ENCODE data around the gene AP3S1. TPM values are rescaled to one million over a fixed set of nuclear protein-coding genes. Genes with fewer than 3 reads are reported as not detected.

The AP3S1 gene
- total and polyA plus RNA-seq, 5 donors = 70.9 to 82.2 (median 73.5) TPM

- Histone ChIP-seq H3K9me3 (ENCODE audit: control insufficient read depth, low read length) (no peaks in the 10 kb centered on the region), H3K4me1 (ENCODE audit: control insufficient read depth, insufficient read depth, low read length) (no peaks in the 10 kb centered on the region), H3K27ac (ENCODE audit: low read length) (no peak overlapping the region), H3K27me3 (ENCODE audit: control insufficient read depth, insufficient read depth) (no peaks in the 10 kb centered on the region), H3K4me3 (ENCODE audit: low read length) (no peak overlapping the region)
- 73% methylated on average over 4 of the region's 4 CpGs for WGBS
- ATAC-seq = peak in 1 of 2 donors; percentile 63
- no peak for DNase-seq
- intact Hi-C loops (cut with DNase I) = no loop called here
Observed at GRCh38 chr5:115940080-115940810, 98.5 kb downstream of the AP3S1 start.

- ATAC-seq (no peak), DNase-seq (no peak)
- intact Hi-C loops (cut with DNase I) = no loop called here
- Histone ChIP-seq H3K27ac (ENCODE audit: low read length) (no peak overlapping the region), H3K9me3 (ENCODE audit: control insufficient read depth, low read length) (no peaks in the 10 kb centered on the region), H3K4me3 (ENCODE audit: low read length) (no peak overlapping the region), H3K4me1 (ENCODE audit: control insufficient read depth, insufficient read depth, low read length) (no peaks in the 10 kb centered on the region), H3K27me3 (ENCODE audit: control insufficient read depth, insufficient read depth) (no peaks in the 10 kb centered on the region)
- WGBS = 83% methylated on average over 9 of the region's 9 CpGs
Observed at GRCh38 chr5:115941051-115941675, 99.4 kb downstream of the AP3S1 start.

- DNase-seq = no peak
- Histone ChIP-seq H3K27me3 (ENCODE audit: control insufficient read depth, insufficient read depth) (no peaks in the 10 kb centered on the region), H3K9me3 (ENCODE audit: control insufficient read depth, low read length) (no peaks in the 10 kb centered on the region), H3K4me3 (ENCODE audit: low read length) (no peak overlapping the region), H3K27ac (ENCODE audit: low read length) (no peak overlapping the region), H3K4me1 (ENCODE audit: control insufficient read depth, insufficient read depth, low read length) (no peaks in the 10 kb centered on the region)
- ATAC-seq = no peak
- intact Hi-C loops (cut with DNase I) = no loop called here
- WGBS = 88% methylated on average over 3 of the region's 3 CpGs
Observed at GRCh38 chr5:115944501-115944900, 102.8 kb downstream of the AP3S1 start.

GRCh38 chr5:115946655-115947054 is 104.9 kb downstream of the AP3S1 start:
- no peaks in the 10 kb centered on the region for H3K9me3 ChIP-seq (ENCODE audit: control insufficient read depth, low read length)
- H3K4me1 ChIP-seq (ENCODE audit: control insufficient read depth, insufficient read depth, low read length) = no peaks in the 10 kb centered on the region
- intact Hi-C loops (cut with DNase I) = no loop called here
- WGBS = 89% methylated on average over 2 of the region's 2 CpGs
- H3K4me3 ChIP-seq (ENCODE audit: low read length) = no peak overlapping the region
- ATAC-seq (no peak), DNase-seq (no peak)
- no peaks in the 10 kb centered on the region for H3K27me3 ChIP-seq (ENCODE audit: control insufficient read depth, insufficient read depth)
- no peak overlapping the region for H3K27ac ChIP-seq (ENCODE audit: low read length)

- no peak overlapping the region for H3K27ac ChIP-seq (ENCODE audit: low read length)
- intact Hi-C loops (cut with DNase I) = no loop called here
- DNase-seq (no peak), ATAC-seq (no peak)
- H3K27me3 ChIP-seq (ENCODE audit: control insufficient read depth, insufficient read depth) = no peaks in the 10 kb centered on the region
- no peaks in the 10 kb centered on the region for H3K4me1 ChIP-seq (ENCODE audit: control insufficient read depth, insufficient read depth, low read length)
- no peak overlapping the region for H3K4me3 ChIP-seq (ENCODE audit: low read length)
- WGBS = 93% methylated on average over 2 of the region's 2 CpGs
- no peaks in the 10 kb centered on the region for H3K9me3 ChIP-seq (ENCODE audit: control insufficient read depth, low read length)
Observed at GRCh38 chr5:115947260-115947659, 105.5 kb downstream of the AP3S1 start.

GRCh38 chr5:115948091-115948534 is 106.4 kb downstream of the AP3S1 start:
- WGBS = 51% methylated on average over 3 of the region's 3 CpGs
- H3K4me1 ChIP-seq (ENCODE audit: control insufficient read depth, insufficient read depth, low read length) = no peaks in the 10 kb centered on the region
- no peaks in the 10 kb centered on the region for H3K9me3 ChIP-seq (ENCODE audit: control insufficient read depth, low read length)
- no peak overlapping the region for H3K4me3 ChIP-seq (ENCODE audit: low read length)
- intact Hi-C loops (cut with DNase I) = no loop called here
- H3K27me3 ChIP-seq (ENCODE audit: control insufficient read depth, insufficient read depth) = no peaks in the 10 kb centered on the region
- H3K27ac ChIP-seq (ENCODE audit: low read length) = no peak overlapping the region
- no peak for ATAC-seq
- no peak for DNase-seq

GRCh38 chr5:115949096-115949495 is 107.4 kb downstream of the AP3S1 start:
- no peak for DNase-seq
- WGBS = 85% methylated on average over 1 of the region's 1 CpG
- H3K4me3 ChIP-seq (ENCODE audit: low read length) = no peak overlapping the region
- no peak overlapping the region for H3K27ac ChIP-seq (ENCODE audit: low read length)
- no peaks in the 10 kb centered on the region for H3K9me3 ChIP-seq (ENCODE audit: control insufficient read depth, low read length)
- no peaks in the 10 kb centered on the region for H3K4me1 ChIP-seq (ENCODE audit: control insufficient read depth, insufficient read depth, low read length)
- intact Hi-C loops (cut with DNase I) = no loop called here
- H3K27me3 ChIP-seq (ENCODE audit: control insufficient read depth, insufficient read depth) = no peaks in the 10 kb centered on the region
- ATAC-seq = no peak

GRCh38 chr5:115952588-115952987 is 110.9 kb downstream of the AP3S1 start:
- H3K27me3 ChIP-seq (ENCODE audit: control insufficient read depth, insufficient read depth) = peaks cover 2% of the 10 kb centered on the region
- no peaks in the 10 kb centered on the region for H3K4me1 ChIP-seq (ENCODE audit: control insufficient read depth, insufficient read depth, low read length)
- intact Hi-C loops (cut with DNase I) = no loop called here
- no peaks in the 10 kb centered on the region for H3K9me3 ChIP-seq (ENCODE audit: control insufficient read depth, low read length)
- DNase-seq (no peak), ATAC-seq (no peak)
- no peak overlapping the region for H3K27ac ChIP-seq (ENCODE audit: low read length)
- no peak overlapping the region for H3K4me3 ChIP-seq (ENCODE audit: low read length)
- WGBS = 59% methylated on average over 4 of the region's 4 CpGs

- Histone ChIP-seq H3K27me3 (ENCODE audit: control insufficient read depth, insufficient read depth) (peaks cover 3% of the 10 kb centered on the region), H3K9me3 (ENCODE audit: control insufficient read depth, low read length) (no peaks in the 10 kb centered on the region), H3K27ac (ENCODE audit: low read length) (no peak overlapping the region), H3K4me1 (ENCODE audit: control insufficient read depth, insufficient read depth, low read length) (no peaks in the 10 kb centered on the region), H3K4me3 (ENCODE audit: low read length) (no peak overlapping the region)
- DNase-seq (no peak), ATAC-seq (no peak)
- intact Hi-C loops (cut with DNase I) = no loop called here
Observed at GRCh38 chr5:115954144-115954543, 112.4 kb downstream of the AP3S1 start.

- ATAC-seq = no peak
- intact Hi-C loops (cut with DNase I) = no loop called here
- 78% methylated on average over 6 of the region's 6 CpGs for WGBS
- Histone ChIP-seq H3K9me3 (ENCODE audit: control insufficient read depth, low read length) (no peaks in the 10 kb centered on the region), H3K4me1 (ENCODE audit: control insufficient read depth, insufficient read depth, low read length) (no peaks in the 10 kb centered on the region), H3K27me3 (ENCODE audit: control insufficient read depth, insufficient read depth) (peaks cover 3% of the 10 kb centered on the region), H3K27ac (ENCODE audit: low read length) (no peak overlapping the region), H3K4me3 (ENCODE audit: low read length) (no peak overlapping the region)
- no peak for DNase-seq
Observed at GRCh38 chr5:115956957-115957356, 115.2 kb downstream of the AP3S1 start.

GRCh38 chr5:115961381-115962238 is 119.9 kb downstream of the AP3S1 start:
- peaks cover 3% of the 10 kb centered on the region for H3K27me3 ChIP-seq (ENCODE audit: control insufficient read depth, insufficient read depth)
- intact Hi-C loops (cut with DNase I) = no loop called here
- H3K27ac ChIP-seq (ENCODE audit: low read length) = no peak overlapping the region
- ATAC-seq (peak; percentile 7 to 63), DNase-seq (peak in 2 of 3 donors; percentile 53 to 54)
- no peaks in the 10 kb centered on the region for H3K4me1 ChIP-seq (ENCODE audit: control insufficient read depth, insufficient read depth, low read length)
- H3K4me3 ChIP-seq (ENCODE audit: low read length) = peak overlapping the region; percentile 29
- WGBS = 7% methylated on average over 42 of the region's 42 CpGs
- H3K9me3 ChIP-seq (ENCODE audit: control insufficient read depth, low read length) = no peaks in the 10 kb centered on the region

Data from right cardiac atrium (tissue), 5 donors.